Motor neuron (in vitro differentiated cells): Measurements from ENCODE around the gene MTARC2. TPM values are rescaled to one million over a fixed set of nuclear protein-coding genes. Genes with fewer than 3 reads are reported as not detected.
A peak's percentile ranks its signal among the peaks of the same experiment; 100 is the strongest.

Source experiments
- ATAC-seq, 8 experiments: fragments of 200-7000 bp; cut with Tn5 transposase; replicated peaks in 6 of 8; 2 replicates each; pipeline ENCODE4 v1.8.0; 2021; ENCODE audit warnings: mild to moderate bottlenecking in 8 of 8, moderate library complexity in 8 of 8
- H3K27ac ChIP-seq, 2 donors: fragments of 250-450 bp; sonication (Bioruptor Pico); 2 replicates each; pipeline ENCODE4 v1.9.0; 2021; ENCODE audit warnings: antibody characterized with exemption in 2 of 2, mild to moderate bottlenecking in 2 of 2, moderate library complexity in 1 of 2
- H3K4me1 ChIP-seq, 2 donors: fragments of 250-450 bp; sonication (Bioruptor Pico); replicated peaks in 1 of 2; 2 replicates each; pipeline ENCODE4 v1.6.1; 2021; ENCODE audit warnings: antibody characterized with exemption in 2 of 2, mild to moderate bottlenecking in 2 of 2, moderate library complexity in 1 of 2
- H3K4me3 ChIP-seq, 5 donors: fragments of 250-450 bp; sonication (Bioruptor Pico); 2 replicates each; pipeline ENCODE4 v1.9.0; 2021; ENCODE audit warnings: antibody characterized with exemption in 5 of 5, mild to moderate bottlenecking in 5 of 5, moderate library complexity in 4 of 5
- WGBS, 10 experiments: fragments of 450-650 bp; shearing (Covaris generic); methylation state at CpG; one replicate each; pipeline ENCODE4 v1.0.0; 2022; 5-methylcytosine and 5-hydroxymethylcytosine counted together
- in situ Hi-C, 9 experiments: fragments of 400-800 bp; cut with MboI; loops; one replicate each; pipeline ENCODE4 v1.15.0; 2021; ENCODE audit warnings: low sequenced_read_pairs in 9 of 9, low pct_unique_long_range_greater_than_20kb in 2 of 9; ENCODE audit not compliant: unreplicated experiment in 9 of 9
- total RNA-seq, 8 experiments: library from RNA; unstranded; fragments of 300-600 nt; gene quantifications; 2 replicates each; pipeline versions ENCODE4 v1.2.3 to v1.2.4, GENCODE V29; 2022

MTARC2 gene
- total RNA-seq, 8 experiments from 2014 or later = 1.9 to 9.3 (median 2.8) TPM; not detected in 2

DNA sequence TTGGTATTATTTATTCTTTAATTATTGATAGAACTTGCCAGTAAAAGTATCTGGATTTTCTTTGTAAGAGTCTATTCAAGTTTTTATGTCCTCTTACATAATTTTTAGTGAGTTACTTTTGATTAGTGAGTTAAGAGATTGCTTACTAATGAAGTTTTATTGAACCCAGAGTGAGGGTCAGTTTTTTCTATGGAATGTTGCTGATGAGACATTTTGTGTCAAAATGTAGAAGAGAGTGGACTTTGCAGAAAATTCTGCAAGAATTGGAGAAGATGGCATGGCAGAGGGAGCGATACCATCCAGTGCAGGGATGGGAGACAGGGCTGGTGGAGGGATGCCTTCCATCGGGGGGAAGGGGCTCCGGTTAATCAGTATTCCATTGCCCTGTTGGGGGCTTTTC lies 11.0 kb downstream of the MTARC2 start:
- 85 to 100% (median 90%) methylated on average over 1 to 3 of the region's 3 CpGs; no CpG with 5 or more reads in 3 of the 10 experiments for WGBS, 10 experiments
- Histone ChIP-seq H3K4me1 (no peaks in the 10 kb centered on the region), H3K27ac (no peak overlapping the region), H3K4me3 (no peak overlapping the region)
- no peak for ATAC-seq
- in situ Hi-C loops = no loop called here

- ATAC-seq = no peak
- H3K4me1 ChIP-seq = no peaks in the 10 kb centered on the region
- no peak overlapping the region for H3K4me3 ChIP-seq
- in situ Hi-C loops = no loop called here
- 60 to 100% (median 87%) methylated on average over 1 to 6 of the region's 7 CpGs; no CpG with 5 or more reads in 1 of the 10 experiments for WGBS, 10 experiments
- no peak overlapping the region for H3K27ac ChIP-seq
Measured at GRCh38 chr1:220761688-220762427, 13.7 kb downstream of the MTARC2 start.

DNA sequence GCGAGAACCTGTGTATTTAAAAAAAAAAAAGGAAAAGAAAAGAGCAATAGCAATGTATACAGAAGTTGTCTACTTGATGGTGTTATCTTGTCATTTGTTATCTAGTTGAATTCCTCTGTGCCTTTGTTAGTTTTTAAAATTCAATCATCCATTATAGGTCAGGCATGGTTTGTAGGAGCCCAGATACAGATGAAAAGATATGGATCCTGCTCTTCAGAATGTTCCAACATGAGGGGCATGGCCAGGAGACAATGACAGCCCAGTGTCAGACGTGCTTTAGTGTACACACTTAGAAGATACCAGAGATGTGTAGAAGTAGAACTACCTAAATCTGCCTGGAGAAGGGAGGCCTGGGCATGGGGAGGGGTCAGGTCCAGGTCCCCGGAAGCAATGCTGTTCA lies 16.6 kb downstream of the MTARC2 start:
- ATAC-seq = no peak
- H3K4me1 ChIP-seq = no peaks in the 10 kb centered on the region
- no peak overlapping the region for H3K27ac ChIP-seq
- H3K4me3 ChIP-seq = no peak overlapping the region
- WGBS, 10 experiments = 80 to 100% (median 89%) methylated on average over 1 to 3 of the region's 3 CpGs; no CpG with 5 or more reads in 3 of the 10 experiments
- in situ Hi-C loops = no loop called here

GRCh38 chr1:220767312-220768125 lies 19.4 kb downstream of the MTARC2 start:
- no peak for ATAC-seq
- H3K4me1 ChIP-seq = no peaks in the 10 kb centered on the region
- no peak overlapping the region for H3K4me3 ChIP-seq
- no peak overlapping the region for H3K27ac ChIP-seq
- in situ Hi-C loops = no loop called here
- WGBS, 10 experiments = 40 to 96% (median 84%) methylated on average over 2 to 8 of the region's 8 CpGs; no CpG with 5 or more reads in 1 of the 10 experiments

DNA sequence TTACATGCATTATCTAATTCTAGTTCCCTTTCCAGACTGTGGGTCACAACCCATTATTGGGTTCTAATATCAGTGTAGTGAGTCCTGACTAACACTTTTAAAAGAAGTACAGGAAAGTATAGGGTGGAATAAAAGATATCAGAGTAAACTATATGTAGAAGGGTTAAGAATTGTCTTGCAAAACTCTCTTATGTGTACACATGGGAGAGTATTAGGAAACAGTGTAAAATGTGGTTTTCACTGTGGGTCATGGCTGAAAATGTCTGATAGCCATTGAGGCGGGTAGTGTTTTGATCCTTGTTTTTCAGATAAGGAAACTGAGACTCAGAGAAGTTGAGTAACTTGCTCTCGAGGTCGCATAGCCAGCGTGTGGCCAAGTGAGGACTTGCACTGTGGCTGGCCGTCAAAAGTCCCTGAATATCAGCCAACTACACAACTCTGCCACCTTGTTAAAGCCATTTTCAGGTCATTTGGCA lies 20.0 kb downstream of the MTARC2 start:
- Histone ChIP-seq H3K4me1 (no peaks in the 10 kb centered on the region), H3K4me3 (no peak overlapping the region), H3K27ac (no peak overlapping the region)
- ATAC-seq = no peak
- in situ Hi-C loops = no loop called here
- WGBS, 10 experiments = 70 to 100% (median 87%) methylated on average over 1 to 5 of the region's 5 CpGs; no CpG with 5 or more reads in 2 of the 10 experiments

- in situ Hi-C loops = no loop called here
- ATAC-seq = no peak
- no peaks in the 10 kb centered on the region for H3K4me1 ChIP-seq
- no peak overlapping the region for H3K4me3 ChIP-seq
- H3K27ac ChIP-seq = no peak overlapping the region
- WGBS, 10 experiments = 84 to 100% (median 96%) methylated on average over 3 to 11 of the region's 13 CpGs; no CpG with 5 or more reads in 2 of the 10 experiments
Measured at GRCh38 chr1:220769205-220769604, 21.1 kb downstream of the MTARC2 start.

- H3K4me3 ChIP-seq = no peak overlapping the region
- no peaks in the 10 kb centered on the region for H3K4me1 ChIP-seq
- ATAC-seq = no peak
- H3K27ac ChIP-seq = no peak overlapping the region
- 49 to 100% (median 87%) methylated on average over 1 to 13 of the region's 15 CpGs; no CpG with 5 or more reads in 3 of the 10 experiments for WGBS, 10 experiments
- in situ Hi-C loops = no loop called here
Measured at GRCh38 chr1:220770245-220770913, 22.3 kb downstream of the MTARC2 start.

- ATAC-seq = no peak
- no peaks in the 10 kb centered on the region for H3K4me1 ChIP-seq
- 67 to 93% (median 78%) methylated on average over 1 to 4 of the region's 4 CpGs; no CpG with 5 or more reads in 2 of the 10 experiments for WGBS, 10 experiments
- H3K27ac ChIP-seq = no peak overlapping the region
- H3K4me3 ChIP-seq = no peak overlapping the region
- in situ Hi-C loops = no loop called here
Measured at GRCh38 chr1:220772846-220773245, 24.7 kb downstream of the MTARC2 start.

DNA sequence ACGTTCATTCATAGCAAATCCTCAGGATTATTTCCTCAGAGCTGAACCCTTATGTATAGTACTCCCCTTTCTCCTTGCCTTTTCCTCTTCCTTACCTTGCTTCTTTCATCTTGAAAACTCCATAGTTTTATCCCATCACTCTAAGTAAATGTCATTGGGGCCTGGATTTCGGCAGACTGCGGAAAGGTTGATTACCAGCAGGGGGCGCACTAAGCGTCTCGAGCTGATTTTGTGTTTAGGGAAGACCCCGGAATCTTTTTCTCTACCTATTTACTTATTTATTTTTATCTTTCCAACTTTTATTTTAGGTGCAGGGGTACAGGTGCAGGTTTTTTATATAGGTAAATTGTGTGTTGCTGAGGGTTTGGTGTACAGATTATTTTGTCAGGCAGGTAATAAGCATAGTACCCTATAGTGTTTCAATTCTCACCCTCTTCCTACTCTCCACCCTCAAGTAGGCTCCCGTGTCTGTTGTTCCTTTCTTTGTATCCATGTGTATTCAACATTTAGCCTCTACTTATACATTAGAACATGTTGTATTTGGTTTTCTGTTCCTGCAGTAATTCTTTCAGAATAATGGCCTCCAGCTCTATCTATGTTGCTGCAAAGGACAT lies 27.2 kb downstream of the MTARC2 start:
- Histone ChIP-seq H3K4me1 (no peaks in the 10 kb centered on the region), H3K27ac (no peak overlapping the region), H3K4me3 (no peak overlapping the region)
- WGBS, 10 experiments = 0 to 72% (median 34%) methylated on average over 1 to 8 of the region's 8 CpGs; no CpG with 5 or more reads in 1 of the 10 experiments
- ATAC-seq = no peak
- in situ Hi-C loops = loop anchor here in 3 of 9 experiments (25.0 kb wide), 3 partner anchors 488 to 938 kb away; no protein-coding TSS in a partner anchor

DNA sequence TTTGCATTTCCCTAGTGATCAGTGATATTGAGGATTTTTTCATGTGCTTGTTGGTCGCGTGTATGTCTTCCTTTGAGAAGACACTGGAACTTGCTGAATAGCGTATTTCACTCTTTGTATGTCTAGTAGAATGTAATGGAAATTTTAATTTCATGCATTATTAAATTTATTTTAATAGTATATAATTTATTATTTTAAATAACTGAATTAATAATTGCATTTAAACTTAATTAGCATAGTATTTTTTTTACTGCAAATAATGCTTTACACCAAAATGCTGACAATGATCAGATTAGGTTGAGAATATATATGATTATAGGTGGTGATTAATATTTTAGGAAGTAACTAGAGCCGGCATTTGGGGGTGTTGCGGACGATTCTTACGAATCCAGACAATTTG lies 28.1 kb downstream of the MTARC2 start:
- 76 to 100% (median 90%) methylated on average over 4 to 7 of the region's 7 CpGs; no CpG with 5 or more reads in 1 of the 10 experiments for WGBS, 10 experiments
- peak in 2 of 8 experiments; percentile 12 to 13 for ATAC-seq
- no peak overlapping the region for H3K4me3 ChIP-seq
- in situ Hi-C loops = loop anchor here in 3 of 9 experiments (25.0 kb wide), 3 partner anchors 489 to 939 kb away; no protein-coding TSS in a partner anchor
- no peaks in the 10 kb centered on the region for H3K4me1 ChIP-seq
- H3K27ac ChIP-seq = no peak overlapping the region

- in situ Hi-C loops = loop anchor here in 3 of 9 experiments (25.0 kb wide), 3 partner anchors 490 to 940 kb away; no protein-coding TSS in a partner anchor
- Histone ChIP-seq H3K27ac (no peak overlapping the region), H3K4me1 (no peaks in the 10 kb centered on the region), H3K4me3 (no peak overlapping the region)
- WGBS, 10 experiments = 4 to 100% (median 44%) methylated on average over 1 to 13 of the region's 19 CpGs; no CpG with 5 or more reads in 1 of the 10 experiments
- ATAC-seq = peak; percentile 99 to 100 (median 100)
Measured at GRCh38 chr1:220776720-220777326, 28.7 kb downstream of the MTARC2 start.

DNA sequence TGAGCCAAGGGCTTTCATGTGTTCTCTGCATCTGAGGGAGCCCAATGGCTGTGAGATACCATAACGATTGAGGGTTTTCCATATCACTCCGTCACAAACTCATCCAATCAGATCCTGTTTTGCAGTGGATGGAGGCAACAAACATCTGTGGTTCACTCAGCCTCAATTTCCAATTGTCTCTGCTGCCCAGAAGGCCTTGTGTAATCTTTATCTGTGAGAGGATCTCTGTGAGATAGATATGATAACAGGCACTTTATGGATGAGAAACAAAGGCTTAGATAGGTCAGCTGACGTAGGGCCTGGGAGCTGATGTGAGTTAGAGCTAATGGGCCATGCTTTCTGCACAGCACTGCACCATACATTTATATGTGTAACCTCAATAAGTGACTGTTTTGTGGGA lies 35.3 kb downstream of the MTARC2 start:
- no peak overlapping the region for H3K4me3 ChIP-seq
- 20 to 100% (median 80%) methylated on average over 1 to 3 of the region's 3 CpGs; no CpG with 5 or more reads in 3 of the 10 experiments for WGBS, 10 experiments
- in situ Hi-C loops = loop anchor here in 3 of 9 experiments (25.0 kb wide), 3 partner anchors 496 to 946 kb away; no protein-coding TSS in a partner anchor
- ATAC-seq = no peak
- H3K4me1 ChIP-seq = peaks cover 10 to 20% of the 10 kb centered on the region in 2 donors
- H3K27ac ChIP-seq = no peak overlapping the region
